ENCODE results near the gene APMAP. TPM values are rescaled to one million over a fixed set of nuclear protein-coding genes. Genes with fewer than 3 reads are reported as not detected.

Gene APMAP
- total RNA-seq, 1 donor from 2014 or later, result 40.7 TPM

GRCh38 chr20:24915892-24916291 lies 76.7 kb downstream of the APMAP start:
- intact Hi-C loops (cut with micrococcal nuclease), result loop anchor here (5.0 kb wide), 2 partner anchors 754 to 814 kb away; no protein-coding TSS in a partner anchor

GRCh38 chr20:24915440-24915839 lies 77.1 kb downstream of the APMAP start:
- intact Hi-C loops (cut with micrococcal nuclease), result loop anchor here (5.0 kb wide), 2 partner anchors 753 to 813 kb away; no protein-coding TSS in a partner anchor

- intact Hi-C loops (cut with micrococcal nuclease), result loop anchor here (5.0 kb wide), 2 partner anchors 752 to 812 kb away; no protein-coding TSS in a partner anchor
Measured at GRCh38 chr20:24914388-24915241, 77.9 kb downstream of the APMAP start.

- intact Hi-C loops (cut with micrococcal nuclease), result no loop called here
Measured at GRCh38 chr20:24913076-24913628, 79.4 kb downstream of the APMAP start.

Other genes with a start within 250 kb of the APMAP start
- 78.4 and 80.0 TPM in 2 replicates for gene CST7, start 43.5 kb downstream of the APMAP start, total RNA-seq
- gene ACSS1, start 65.4 kb upstream of the APMAP start, total RNA-seq, result 32.0 and 34.5 TPM in 2 replicates
- gene VSX1, start 89.4 kb upstream of the APMAP start, total RNA-seq, result not detected in 2 replicates
- gene ENTPD6, start 203.0 kb upstream of the APMAP start, total RNA-seq, result 38.2 and 39.0 TPM in 2 replicates

All from T-helper 2 cell treated with Interferon-gamma antibody and Interleukin-4, amounts not matched to agents 100 ng/mL and 5 ng/mL, for 36 hours (primary cell).